ACC112 (cell line): ENCODE data around the gene MEF2B.

Source experiments
- H2AFZ ChIP-seq: fragments of 200-600 bp; sonication (generic); one replicate; pipeline ENCODE4 v1.6.0; 2017; ENCODE audit warnings: antibody characterized with exemption, low read length; ENCODE audit not compliant: unreplicated experiment
- H3K27ac ChIP-seq: fragments of 200-600 bp; sonication (generic); 2 replicates; pipeline ENCODE4 v1.5.1; 2014; ENCODE audit warnings: low read depth, mild to moderate bottlenecking, antibody characterized with exemption, low read length, moderate library complexity
- H3K27me3 ChIP-seq: fragments of 200-600 bp; sonication (generic); 2 replicates; pipeline ENCODE4 v1.6.1; 2014; ENCODE audit warnings: mild to moderate bottlenecking, antibody characterized with exemption, low read length, moderate library complexity, mixed read lengths; ENCODE audit not compliant: insufficient read depth
- H3K36me3 ChIP-seq: fragments of 200-600 bp; sonication (generic); 2 replicates; pipeline ENCODE4 v1.6.1; 2016; ENCODE audit warnings: mild to moderate bottlenecking, antibody characterized with exemption, low read length, moderate library complexity, mixed read lengths; ENCODE audit not compliant: insufficient read depth
- H3K4me1 ChIP-seq: fragments of 200-600 bp; sonication (generic); one replicate; pipeline ENCODE4 v1.6.1; 2016; ENCODE audit warnings: low read length, mixed read lengths; ENCODE audit not compliant: insufficient read depth, unreplicated experiment, control insufficient read depth
- H3K4me3 ChIP-seq: fragments of 200-600 bp; sonication (generic); 2 replicates; pipeline ENCODE4 v1.5.1; 2014; ENCODE audit warnings: mild to moderate bottlenecking, low read depth, low read length
- H3K79me2 ChIP-seq: fragments of 200-600 bp; sonication (generic); one replicate; pipeline ENCODE4 v1.6.0; 2016; ENCODE audit warnings: low read length; ENCODE audit not compliant: control insufficient read depth, unreplicated experiment, insufficient read depth

Gene MEF2B

GRCh38 chr19:19095691-19096090, 74.4 kb downstream of the MEF2B start:
- Histone ChIP-seq H3K27me3 (no peaks in the 10 kb centered on the region), H3K4me1 (no peaks in the 10 kb centered on the region), H2AFZ (no peak overlapping the region), H3K27ac (no peak overlapping the region), H3K4me3 (no peak overlapping the region), H3K79me2 (no peaks in the 10 kb centered on the region), H3K36me3 (no peaks in the 10 kb centered on the region)
